Measurements from ENCODE around the gene RPS6KA6.
"Not testable (repeated sequence)": the region's sequence is repeated elsewhere in the genome, so short reads cannot be mapped to it uniquely, and the experiment has no call there.

Gene RPS6KA6

DNA sequence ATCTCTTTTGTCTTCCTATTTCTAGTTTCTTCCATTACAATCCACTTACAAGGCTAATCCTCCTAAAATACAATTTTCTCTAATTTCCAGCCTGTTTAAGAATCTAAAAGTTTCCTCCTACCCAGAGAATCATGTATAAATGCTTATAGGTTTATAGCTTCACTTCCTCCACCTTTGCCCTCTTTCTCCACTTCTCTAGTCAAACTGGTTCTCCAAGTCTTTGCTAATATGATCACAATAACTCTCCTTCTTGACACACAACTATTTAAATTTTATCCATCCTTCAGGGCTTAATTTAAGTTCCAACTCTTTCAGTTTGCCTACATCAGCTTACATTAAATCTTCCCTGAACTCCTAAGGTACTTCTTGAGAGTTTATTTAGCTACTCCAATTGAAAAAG lies 69.2 kb downstream of the RPS6KA6 start (continued):
- TF ChIP-seq, protein P1, sequence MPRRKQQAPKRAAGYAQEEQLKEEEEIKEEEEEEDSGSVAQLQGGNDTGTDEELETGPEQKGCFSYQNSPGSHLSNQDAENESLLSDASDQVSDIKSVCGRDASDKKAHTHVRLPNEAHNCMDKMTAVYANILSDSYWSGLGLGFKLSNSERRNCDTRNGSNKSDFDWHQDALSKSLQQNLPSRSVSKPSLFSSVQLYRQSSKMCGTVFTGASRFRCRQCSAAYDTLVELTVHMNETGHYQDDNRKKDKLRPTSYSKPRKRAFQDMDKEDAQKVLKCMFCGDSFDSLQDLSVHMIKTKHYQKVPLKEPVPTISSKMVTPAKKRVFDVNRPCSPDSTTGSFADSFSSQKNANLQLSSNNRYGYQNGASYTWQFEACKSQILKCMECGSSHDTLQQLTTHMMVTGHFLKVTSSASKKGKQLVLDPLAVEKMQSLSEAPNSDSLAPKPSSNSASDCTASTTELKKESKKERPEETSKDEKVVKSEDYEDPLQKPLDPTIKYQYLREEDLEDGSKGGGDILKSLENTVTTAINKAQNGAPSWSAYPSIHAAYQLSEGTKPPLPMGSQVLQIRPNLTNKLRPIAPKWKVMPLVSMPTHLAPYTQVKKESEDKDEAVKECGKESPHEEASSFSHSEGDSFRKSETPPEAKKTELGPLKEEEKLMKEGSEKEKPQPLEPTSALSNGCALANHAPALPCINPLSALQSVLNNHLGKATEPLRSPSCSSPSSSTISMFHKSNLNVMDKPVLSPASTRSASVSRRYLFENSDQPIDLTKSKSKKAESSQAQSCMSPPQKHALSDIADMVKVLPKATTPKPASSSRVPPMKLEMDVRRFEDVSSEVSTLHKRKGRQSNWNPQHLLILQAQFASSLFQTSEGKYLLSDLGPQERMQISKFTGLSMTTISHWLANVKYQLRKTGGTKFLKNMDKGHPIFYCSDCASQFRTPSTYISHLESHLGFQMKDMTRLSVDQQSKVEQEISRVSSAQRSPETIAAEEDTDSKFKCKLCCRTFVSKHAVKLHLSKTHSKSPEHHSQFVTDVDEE (CRISPR knock-in tag; IDR thresholded peaks at IDR 0.05) = no peak

DNA sequence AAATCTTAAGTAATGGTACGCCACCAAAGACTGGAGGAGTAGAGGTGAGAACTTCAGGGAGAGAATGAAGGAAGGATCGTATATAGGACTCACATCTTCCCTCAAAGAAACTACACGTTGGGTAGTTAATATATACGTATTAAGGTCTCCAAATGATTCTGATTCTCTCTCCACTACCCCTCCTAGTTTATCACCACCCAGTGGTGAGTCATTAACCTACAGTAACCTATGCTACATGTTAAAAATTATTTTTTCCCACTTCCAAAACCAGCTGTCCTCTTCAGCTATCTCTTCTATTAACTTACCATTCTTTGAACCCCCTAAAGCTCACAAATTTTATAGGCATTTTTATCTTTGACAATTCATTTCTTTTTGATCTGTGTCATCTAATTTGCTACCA lies 69.7 kb downstream of the RPS6KA6 start:
- TF ChIP-seq ISL1 (CRISPR knock-in tag; IDR thresholded peaks at IDR 0.05) = no peak
- TF ChIP-seq, protein P2, sequence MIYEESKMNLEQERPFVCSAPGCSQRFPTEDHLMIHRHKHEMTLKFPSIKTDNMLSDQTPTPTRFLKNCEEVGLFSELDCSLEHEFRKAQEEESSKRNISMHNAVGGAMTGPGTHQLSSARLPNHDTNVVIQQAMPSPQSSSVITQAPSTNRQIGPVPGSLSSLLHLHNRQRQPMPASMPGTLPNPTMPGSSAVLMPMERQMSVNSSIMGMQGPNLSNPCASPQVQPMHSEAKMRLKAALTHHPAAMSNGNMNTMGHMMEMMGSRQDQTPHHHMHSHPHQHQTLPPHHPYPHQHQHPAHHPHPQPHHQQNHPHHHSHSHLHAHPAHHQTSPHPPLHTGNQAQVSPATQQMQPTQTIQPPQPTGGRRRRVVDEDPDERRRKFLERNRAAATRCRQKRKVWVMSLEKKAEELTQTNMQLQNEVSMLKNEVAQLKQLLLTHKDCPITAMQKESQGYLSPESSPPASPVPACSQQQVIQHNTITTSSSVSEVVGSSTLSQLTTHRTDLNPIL (CRISPR knock-in tag; IDR thresholded peaks at IDR 0.05; ENCODE audit: low read depth) = no peak
- no peak for TF ChIP-seq ZC3H10 (CRISPR knock-in tag; IDR thresholded peaks at IDR 0.05)
- TF ChIP-seq, protein P3, sequence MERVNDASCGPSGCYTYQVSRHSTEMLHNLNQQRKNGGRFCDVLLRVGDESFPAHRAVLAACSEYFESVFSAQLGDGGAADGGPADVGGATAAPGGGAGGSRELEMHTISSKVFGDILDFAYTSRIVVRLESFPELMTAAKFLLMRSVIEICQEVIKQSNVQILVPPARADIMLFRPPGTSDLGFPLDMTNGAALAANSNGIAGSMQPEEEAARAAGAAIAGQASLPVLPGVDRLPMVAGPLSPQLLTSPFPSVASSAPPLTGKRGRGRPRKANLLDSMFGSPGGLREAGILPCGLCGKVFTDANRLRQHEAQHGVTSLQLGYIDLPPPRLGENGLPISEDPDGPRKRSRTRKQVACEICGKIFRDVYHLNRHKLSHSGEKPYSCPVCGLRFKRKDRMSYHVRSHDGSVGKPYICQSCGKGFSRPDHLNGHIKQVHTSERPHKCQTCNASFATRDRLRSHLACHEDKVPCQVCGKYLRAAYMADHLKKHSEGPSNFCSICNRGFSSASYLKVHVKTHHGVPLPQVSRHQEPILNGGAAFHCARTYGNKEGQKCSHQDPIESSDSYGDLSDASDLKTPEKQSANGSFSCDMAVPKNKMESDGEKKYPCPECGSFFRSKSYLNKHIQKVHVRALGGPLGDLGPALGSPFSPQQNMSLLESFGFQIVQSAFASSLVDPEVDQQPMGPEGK (CRISPR knock-in tag; IDR thresholded peaks at IDR 0.05; ENCODE audit: borderline replicate concordance) = no peak
- no peak for TF ChIP-seq ZNF70 (CRISPR knock-in tag; IDR thresholded peaks at IDR 0.05)
- no peak for TF ChIP-seq TCF4 (CRISPR knock-in tag; IDR thresholded peaks at IDR 0.05; ENCODE audit: borderline replicate concordance)
- no peak for TF ChIP-seq GLIS3 (CRISPR knock-in tag; IDR thresholded peaks at IDR 0.05)
- TF ChIP-seq ARNTL (CRISPR knock-in tag; IDR thresholded peaks at IDR 0.05; ENCODE audit: borderline replicate concordance, low read depth) = no peak
- TF ChIP-seq, protein P4, sequence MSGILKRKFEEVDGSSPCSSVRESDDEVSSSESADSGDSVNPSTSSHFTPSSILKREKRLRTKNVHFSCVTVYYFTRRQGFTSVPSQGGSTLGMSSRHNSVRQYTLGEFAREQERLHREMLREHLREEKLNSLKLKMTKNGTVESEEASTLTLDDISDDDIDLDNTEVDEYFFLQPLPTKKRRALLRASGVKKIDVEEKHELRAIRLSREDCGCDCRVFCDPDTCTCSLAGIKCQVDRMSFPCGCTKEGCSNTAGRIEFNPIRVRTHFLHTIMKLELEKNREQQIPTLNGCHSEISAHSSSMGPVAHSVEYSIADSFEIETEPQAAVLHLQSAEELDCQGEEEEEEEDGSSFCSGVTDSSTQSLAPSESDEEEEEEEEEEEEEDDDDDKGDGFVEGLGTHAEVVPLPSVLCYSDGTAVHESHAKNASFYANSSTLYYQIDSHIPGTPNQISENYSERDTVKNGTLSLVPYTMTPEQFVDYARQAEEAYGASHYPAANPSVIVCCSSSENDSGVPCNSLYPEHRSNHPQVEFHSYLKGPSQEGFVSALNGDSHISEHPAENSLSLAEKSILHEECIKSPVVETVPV (CRISPR knock-in tag; IDR thresholded peaks at IDR 0.05) = no peak
- no peak for TF ChIP-seq SNAI2 (CRISPR knock-in tag; IDR thresholded peaks at IDR 0.05)
- TF ChIP-seq ZFP3 (CRISPR knock-in tag; IDR thresholded peaks at IDR 0.05) = no peak
- no peak for TF ChIP-seq BACH2 (CRISPR knock-in tag; IDR thresholded peaks at IDR 0.05; ENCODE audit: borderline replicate concordance)
- TF ChIP-seq RARB (CRISPR knock-in tag; IDR thresholded peaks at IDR 0.05) = no peak
- no peak for TF ChIP-seq ZNF8 (CRISPR knock-in tag; IDR thresholded peaks at IDR 0.05)
- no peak for TF ChIP-seq OSR1 (CRISPR knock-in tag; IDR thresholded peaks at IDR 0.05)
- no peak for TF ChIP-seq TOX (CRISPR knock-in tag; IDR thresholded peaks at IDR 0.05; ENCODE audit: borderline replicate concordance)
- ATAC-seq = no peak

DNA sequence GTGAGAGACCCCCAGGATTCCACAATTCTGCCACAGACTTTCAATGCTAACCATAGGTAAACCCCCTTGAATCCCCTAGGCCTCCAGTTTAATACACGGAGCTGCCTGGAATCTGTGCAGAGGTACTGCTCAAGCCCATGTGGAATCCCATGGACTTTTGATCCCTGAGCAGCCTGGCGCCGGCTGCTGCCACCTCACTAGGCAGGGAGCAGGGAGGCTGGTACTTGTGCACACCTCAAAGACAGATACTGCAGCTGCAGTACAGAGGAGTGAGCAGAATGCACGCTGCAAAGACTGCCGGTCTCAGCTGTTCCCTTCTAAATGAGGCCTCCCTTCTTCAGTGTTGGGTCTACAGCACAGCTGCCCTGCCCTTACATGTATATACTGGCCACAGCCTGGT lies 79.4 kb downstream of the RPS6KA6 start:
- ATAC-seq = no peak

DNA sequence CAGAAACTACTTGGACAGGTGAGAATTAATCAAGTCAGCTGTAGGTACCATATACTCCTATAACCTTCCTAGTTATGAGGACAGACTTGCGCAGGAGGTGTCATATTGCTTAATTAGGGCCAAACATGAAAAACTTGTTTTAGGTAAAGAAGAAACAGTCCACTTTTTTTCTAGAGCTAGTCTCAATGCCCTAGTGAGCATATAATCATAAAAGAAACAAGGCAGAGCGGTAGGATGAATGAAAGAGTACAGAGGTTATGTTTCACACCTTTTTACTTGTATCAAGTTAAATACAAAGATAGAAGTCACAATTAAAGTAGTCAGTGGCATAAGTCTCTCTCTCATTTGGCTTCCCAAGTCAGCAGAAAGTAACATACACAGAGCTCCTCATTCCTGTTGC lies 88.9 kb downstream of the RPS6KA6 start:
- ATAC-seq = no peak
- TF ChIP-seq PPARA (CRISPR knock-in tag; IDR thresholded peaks at IDR 0.05; ENCODE audit: borderline replicate concordance) = no peak
- no peak for TF ChIP-seq OSR1 (CRISPR knock-in tag; IDR thresholded peaks at IDR 0.05)
- no peak for TF ChIP-seq GLIS3 (CRISPR knock-in tag; IDR thresholded peaks at IDR 0.05)
- TF ChIP-seq, protein P1 (CRISPR knock-in tag; IDR thresholded peaks at IDR 0.05) = no peak
- TF ChIP-seq ZNF565 (CRISPR knock-in tag; conservative IDR thresholded peaks at IDR 0.05; ENCODE audit: low read depth) = no peak
- no peak for TF ChIP-seq TOX (CRISPR knock-in tag; IDR thresholded peaks at IDR 0.05; ENCODE audit: borderline replicate concordance)
- no peak for TF ChIP-seq ZFP30 (CRISPR knock-in tag; IDR thresholded peaks at IDR 0.05)
- TF ChIP-seq SNAI2 (CRISPR knock-in tag; IDR thresholded peaks at IDR 0.05) = no peak
- TF ChIP-seq ESRRG (CRISPR knock-in tag; IDR thresholded peaks at IDR 0.05) = no peak

More for the DNA sequence above, 79.4 kb downstream of the RPS6KA6 start:
- no peak for TF ChIP-seq ZNF565 (CRISPR knock-in tag; conservative IDR thresholded peaks at IDR 0.05; ENCODE audit: low read depth)
- TF ChIP-seq BACH2 (CRISPR knock-in tag; IDR thresholded peaks at IDR 0.05; ENCODE audit: borderline replicate concordance) = no peak
- no peak for TF ChIP-seq ZFP30 (CRISPR knock-in tag; IDR thresholded peaks at IDR 0.05)

DNA sequence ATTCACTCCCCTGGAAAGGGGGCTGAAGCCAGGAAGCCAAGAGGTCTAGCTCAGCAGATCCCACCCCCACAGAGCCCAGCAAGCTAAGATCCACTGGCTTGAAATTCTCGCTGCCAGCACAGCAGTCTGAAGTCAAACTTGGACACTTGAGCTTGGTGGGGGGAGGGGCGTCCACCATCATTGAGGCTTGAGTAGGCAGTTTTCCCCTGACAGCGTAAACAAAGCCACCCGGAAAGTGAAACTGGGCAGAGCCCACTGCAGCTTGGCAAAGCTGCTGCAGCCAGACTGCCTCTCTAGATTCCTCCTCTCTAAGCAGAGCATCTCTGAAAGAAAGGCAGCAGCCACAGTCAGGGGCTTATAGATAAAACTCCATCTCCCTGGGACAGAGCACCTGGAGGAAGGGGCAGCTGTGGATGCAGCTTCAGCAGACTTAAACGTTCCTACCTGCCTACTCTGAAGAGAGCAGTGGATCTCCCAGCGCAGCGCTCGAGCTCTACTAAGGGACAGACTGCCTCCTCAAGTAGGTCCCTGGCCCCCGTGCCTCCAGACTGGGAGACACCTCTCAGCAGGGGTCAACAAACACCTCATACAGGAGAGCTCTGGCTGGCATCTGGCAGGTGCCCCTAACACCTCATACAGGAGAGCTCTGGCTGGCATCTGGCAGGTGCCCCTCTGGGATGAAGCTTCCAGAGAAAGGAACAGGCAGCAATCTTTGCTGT lies 108.4 kb downstream of the RPS6KA6 start:
- not testable (repeated sequence) for ATAC-seq
